Naive thymus-derived CD8-positive, alpha-beta T cell (primary cell): ENCODE measurements around the gene ZNF493. TPM values are rescaled to one million over a fixed set of nuclear protein-coding genes. Genes with fewer than 3 reads are reported as not detected.
A peak's percentile ranks its signal among the peaks of the same experiment; 100 is the strongest.

Experiments
- ATAC-seq, 2 donors: fragments of 150-1000 bp; cut with Tn5 transposase in 1 of 2; sonication (Bioruptor Pico), chemical (Tn5 transposase) in 1 of 2; 1 replicate in 1 of 2; 2 replicates in 1 of 2; pipeline ENCODE4 v1.10.0; 2021; ENCODE audit warnings: mild to moderate bottlenecking in 2 of 2, moderate library complexity in 2 of 2
- POLR2A ChIA-PET: fragments of 350-600 bp; sonication (Branson Sonifier 250); formaldehyde crosslinking; loops from one replicate; lab custom pipeline; 2021; ENCODE audit warnings: antibody characterized with exemption; lab: Charles Lee
- DNase-seq, 10 donors: peaks; one replicate each; pipeline versions ENCODE4 v3.0.0 to v3.0.0-alpha.2; 2020 to 2022
- H3K27ac Mint-ChIP-seq, 10 donors: one replicate each; pipeline ENCODE4 v1.8.0; 2020 to 2022; ENCODE audit warnings: mild to moderate bottlenecking in 10 of 10, mixed read lengths in 10 of 10, moderate library complexity in 4 of 10, inconsistent platforms in 1 of 10
- H3K27me3 Mint-ChIP-seq, 5 donors: one replicate each; pipeline ENCODE4 v1.8.0; 2021 to 2022; ENCODE audit warnings: mixed read lengths in 5 of 5
- H3K36me3 Mint-ChIP-seq, 3 donors: one replicate each; pipeline ENCODE4 v1.8.0; 2020 to 2022; ENCODE audit warnings: mixed read lengths in 3 of 3, mild to moderate bottlenecking in 2 of 3, inconsistent platforms in 1 of 3
- H3K4me1 Mint-ChIP-seq, 4 donors: one replicate each; pipeline ENCODE4 v1.8.0; 2021 to 2022; ENCODE audit warnings: mixed read lengths in 4 of 4
- H3K4me3 Mint-ChIP-seq, 10 donors: one replicate each; pipeline ENCODE4 v1.8.0; 2020 to 2022; ENCODE audit warnings: mild to moderate bottlenecking in 10 of 10, mixed read lengths in 10 of 10, moderate library complexity in 6 of 10, inconsistent platforms in 1 of 10
- H3K9me3 Mint-ChIP-seq, 9 donors: one replicate each; pipeline ENCODE4 v1.8.0; 2020 to 2022; ENCODE audit warnings: mixed read lengths in 9 of 9, mild to moderate bottlenecking in 3 of 9, inconsistent platforms in 1 of 9, moderate library complexity in 1 of 9
- polyA plus RNA-seq, 3 donors: library from polyadenylated mRNA; unstranded; fragments of 300-500 nt; fragmentation: Illumina TruSeq; gene quantifications; one replicate each; pipeline ENCODE4 v1.2.3, GENCODE V29; 2021
- total RNA-seq, 8 experiments: library from RNA in 2 of 8; stranded (reverse) in 2 of 8; gene quantifications; one replicate each; pipeline ENCODE4 v1.2.3 and lab custom pipeline; 2021 to 2026

The ZNF493 gene
- total RNA-seq: 10 to 100 TPM; 73.3 to 80.4 TPM
- polyA plus RNA-seq: 10 to 100 TPM; 20.4 to 28.1 (median 24.7) TPM
- total RNA-seq (lab: John Stamatoyannopoulos, UW): 24.8 to 72.8 (median 45.5) reads per million in 6 experiments

DNA sequence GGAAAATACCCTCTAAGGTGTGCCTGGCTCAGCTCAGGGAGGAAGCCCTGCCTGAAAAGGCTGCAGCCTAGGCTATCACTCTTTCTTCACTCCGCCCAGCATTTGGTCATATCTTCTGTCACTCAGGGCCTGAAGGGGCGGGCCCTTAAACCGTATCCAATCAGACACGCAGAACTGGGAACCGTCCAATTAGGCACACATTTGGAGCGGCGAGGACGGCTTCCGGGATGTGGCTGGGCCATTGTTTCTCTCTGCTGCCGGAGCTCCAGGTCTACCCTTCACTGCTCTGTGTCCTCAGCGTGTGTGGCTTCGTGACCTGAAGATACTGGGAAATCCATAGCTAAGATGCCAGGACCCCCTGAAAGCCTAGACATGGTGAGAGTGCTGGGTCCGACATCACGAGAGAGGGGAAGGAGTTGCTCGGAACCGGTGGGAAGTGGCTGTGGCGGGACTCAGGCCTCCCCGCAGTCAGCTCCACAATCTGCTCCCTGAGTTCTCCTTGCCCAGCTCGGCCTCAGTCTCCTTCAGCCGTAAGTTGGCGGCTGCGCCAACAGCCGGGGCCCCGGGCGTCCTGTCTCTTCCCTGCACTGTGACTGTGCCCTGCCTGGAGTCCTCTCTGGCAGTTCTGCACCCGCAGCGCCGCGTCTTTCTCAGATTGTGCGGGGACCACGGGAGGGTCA lies at the start of gene ZNF493:
Gene ZNF493 (plus strand): TSS at position 241 of the 680 bp plus-strand sequence. CDS start 105 bp downstream, at position 346.
- H3K27me3 Mint-ChIP-seq: peaks cover 0 to 2% (median 0%) of the 10 kb centered on the region in 5 donors
- peaks cover 8 to 42% (median 38%) of the 10 kb centered on the region in 4 donors for H3K4me1 Mint-ChIP-seq
- peaks cover 5 to 56% (median 15%) of the 10 kb centered on the region in 9 donors for H3K9me3 Mint-ChIP-seq
- H3K4me3 Mint-ChIP-seq: peak within 1 kb of the TSS; percentile 87 to 99 (median 98)
- peak within 1 kb of the TSS; percentile 86 to 97 (median 94) for H3K27ac Mint-ChIP-seq
- DNase-seq: peak; percentile 73 to 96 (median 92)
- POLR2A ChIA-PET: interaction anchor here (0.5 to 2.3 kb wide), 18 partner anchors 12 to 1998 kb away, joined by 3 to 41 read pairs (median 5); partner anchors contain the start of genes ZNF100, ZNF257, ZNF429 and ZNF43
- peak; percentile 99 for ATAC-seq
- H3K36me3 Mint-ChIP-seq: peaks cover 31 to 36% (median 33%) of the 10 kb centered on the region in 3 donors

DNA sequence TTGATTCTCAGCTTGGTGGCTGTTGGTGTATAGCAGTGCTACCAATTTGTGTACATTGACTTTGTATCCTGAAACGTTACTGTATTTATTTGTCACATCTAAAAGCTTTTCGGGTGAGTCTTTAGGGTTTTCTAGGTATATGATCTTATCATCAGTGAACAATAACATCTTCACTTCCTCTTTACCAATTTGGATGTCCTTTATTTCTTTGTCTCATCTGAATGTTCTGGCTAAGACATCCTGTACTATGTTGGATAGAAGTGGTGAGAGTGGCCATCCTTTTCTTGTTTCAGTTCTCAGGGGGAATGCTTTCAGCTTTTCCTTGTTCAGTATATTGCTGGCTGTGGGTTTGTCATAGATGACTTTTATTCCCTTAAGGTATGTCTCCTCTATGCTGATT lies 44.1 kb upstream of the ZNF493 start:
- no peak for DNase-seq
- H3K4me1 Mint-ChIP-seq: peaks cover 2 to 11% (median 4%) of the 10 kb centered on the region in 4 donors
- H3K4me3 Mint-ChIP-seq: no peak overlapping the region
- H3K36me3 Mint-ChIP-seq: peaks cover 0 to 19% (median 14%) of the 10 kb centered on the region in 3 donors
- peaks cover 9 to 30% (median 21%) of the 10 kb centered on the region in 9 donors for H3K9me3 Mint-ChIP-seq
- peak overlapping the region in 2 of 10 donors; percentile 8 to 15 for H3K27ac Mint-ChIP-seq
- ATAC-seq: no peak
- H3K27me3 Mint-ChIP-seq: no peaks in the 10 kb centered on the region
- POLR2A ChIA-PET: interaction anchor here (0.7 kb wide), 1 partner anchor 22 kb away, joined by 8 read pairs; no protein-coding TSS in a partner anchor

DNA sequence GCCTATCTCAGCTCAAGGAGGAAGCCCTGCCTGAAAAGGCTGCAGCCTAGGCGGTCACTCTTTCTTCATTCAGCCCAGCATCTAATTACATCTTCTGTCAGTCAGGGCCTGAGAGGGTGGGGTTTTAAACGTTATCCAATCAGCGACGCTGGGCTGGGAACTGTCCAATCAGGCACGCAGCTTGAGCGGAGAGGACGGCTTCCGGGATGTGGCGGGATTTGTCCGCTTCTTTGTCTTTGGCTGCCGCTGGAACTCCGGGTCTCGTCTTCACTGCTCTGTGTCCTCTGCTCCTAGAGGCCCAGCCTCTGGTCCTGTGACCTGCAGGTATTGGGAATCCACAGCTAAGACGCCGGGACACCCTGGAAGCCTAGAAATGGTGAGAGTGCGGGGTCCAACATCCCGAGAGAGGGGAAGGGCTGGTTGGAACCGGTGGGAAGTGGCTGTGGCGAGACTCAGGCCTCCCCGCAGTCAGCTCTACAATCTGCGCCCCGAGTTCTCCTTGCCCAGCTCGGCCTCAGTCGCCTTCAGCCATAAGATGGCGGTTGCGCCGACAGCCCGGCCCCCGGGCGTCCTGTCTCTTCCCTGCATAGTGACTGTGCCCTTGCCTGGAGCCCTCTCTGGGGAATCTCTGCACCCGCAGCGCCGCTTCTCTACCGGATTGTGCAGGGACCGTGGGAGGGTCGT lies 38.0 kb upstream of the ZNF493 start, which contains the start of gene ZNF738:
Gene ZNF738 (plus strand): TSS at position 233 of the 684 bp plus-strand sequence. CDS start 141 bp downstream, at position 374.
- POLR2A ChIA-PET: interaction anchor here (0.6 to 2.4 kb wide), 7 partner anchors 30 to 477 kb away, joined by 3 to 43 read pairs (median 6); partner anchors contain the start of genes ZNF429, ZNF43, ZNF431 and ZNF493
- ATAC-seq: peak; percentile 95
- no peaks in the 10 kb centered on the region for H3K27me3 Mint-ChIP-seq
- DNase-seq: peak; percentile 64 to 92 (median 78)
- peak within 1 kb of the TSS; percentile 93 to 97 (median 95) for H3K27ac Mint-ChIP-seq
- H3K9me3 Mint-ChIP-seq: peaks cover 0 to 16% (median 0%) of the 10 kb centered on the region in 9 donors
- peaks cover 10 to 21% (median 15%) of the 10 kb centered on the region in 3 donors for H3K36me3 Mint-ChIP-seq
- peaks cover 0 to 22% (median 18%) of the 10 kb centered on the region in 4 donors for H3K4me1 Mint-ChIP-seq
- H3K4me3 Mint-ChIP-seq: peak within 1 kb of the TSS; percentile 96 to 100 (median 99)

DNA sequence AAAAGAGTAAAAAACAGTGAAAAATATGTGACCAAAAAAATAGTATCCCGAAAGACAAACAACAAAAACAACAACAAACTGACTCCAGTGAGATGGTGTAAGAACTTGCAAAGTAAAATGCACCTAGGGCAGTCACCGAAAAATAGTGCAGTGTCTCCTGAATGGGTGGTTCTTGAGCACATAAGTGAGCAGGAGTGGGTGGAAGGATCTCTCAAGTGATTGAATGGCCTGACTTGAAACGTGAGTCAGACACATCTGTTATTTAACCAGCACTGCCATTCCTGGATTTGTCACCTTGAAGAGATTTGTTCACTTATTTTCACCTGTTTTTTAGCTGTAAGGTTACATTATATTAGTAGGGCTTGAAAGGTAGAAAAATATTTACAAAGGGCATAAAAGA lies 34.6 kb upstream of the ZNF493 start:
- Mint-ChIP-seq H3K4me1 (peaks cover 3 to 31% (median 22%) of the 10 kb centered on the region in 4 donors), H3K9me3 (peaks cover 0 to 41% (median 6%) of the 10 kb centered on the region in 9 donors), H3K36me3 (peaks cover 20 to 45% (median 44%) of the 10 kb centered on the region in 3 donors), H3K27ac (no peak overlapping the region), H3K27me3 (no peaks in the 10 kb centered on the region), H3K4me3 (peak overlapping the region in 1 of 10 donors; percentile 4)
- POLR2A ChIA-PET: interaction anchor here (0.6 kb wide), 1 partner anchor 32 kb away, joined by 4 read pairs; no protein-coding TSS in a partner anchor
- DNase-seq: no peak
- no peak for ATAC-seq

DNA sequence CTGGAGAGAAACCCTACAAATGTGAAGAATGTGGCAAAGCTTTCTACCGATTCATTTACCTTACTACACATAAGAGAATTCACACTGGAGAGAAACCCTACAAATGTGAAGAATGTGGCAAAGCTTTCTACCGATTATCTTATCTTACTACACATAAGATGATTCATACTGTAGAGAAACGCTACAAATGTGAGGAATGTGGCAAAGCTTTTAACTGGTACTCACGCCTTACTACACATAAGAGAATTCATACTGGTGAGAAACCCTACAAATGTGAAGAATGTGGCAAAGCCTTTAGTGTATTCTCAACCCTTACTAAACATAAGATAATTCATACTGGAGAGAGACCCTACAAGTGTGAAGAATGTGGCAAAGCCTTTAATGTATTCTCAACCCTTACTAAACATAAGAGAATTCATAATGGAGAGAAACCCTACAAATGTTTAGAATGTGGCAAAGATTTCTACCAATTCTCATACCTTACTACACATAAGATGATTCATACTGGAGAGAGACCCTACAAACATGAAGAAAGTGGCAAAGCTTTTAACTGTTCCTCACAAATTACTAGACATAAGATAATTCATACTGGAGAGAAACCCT lies 12.9 kb upstream of the ZNF493 start:
- POLR2A ChIA-PET: interaction anchor here (1.1 kb wide), 1 partner anchor 13 kb away, joined by 3 read pairs; the partner anchor contains the start of gene ZNF493
- DNase-seq: no peak
- Mint-ChIP-seq H3K27ac (no peak overlapping the region), H3K27me3 (no peaks in the 10 kb centered on the region), H3K36me3 (peaks cover 45 to 69% (median 52%) of the 10 kb centered on the region in 3 donors), H3K4me1 (no peaks in the 10 kb centered on the region), H3K4me3 (no peak overlapping the region), H3K9me3 (peaks cover 8 to 95% (median 54%) of the 10 kb centered on the region in 9 donors)
- no peak for ATAC-seq

DNA sequence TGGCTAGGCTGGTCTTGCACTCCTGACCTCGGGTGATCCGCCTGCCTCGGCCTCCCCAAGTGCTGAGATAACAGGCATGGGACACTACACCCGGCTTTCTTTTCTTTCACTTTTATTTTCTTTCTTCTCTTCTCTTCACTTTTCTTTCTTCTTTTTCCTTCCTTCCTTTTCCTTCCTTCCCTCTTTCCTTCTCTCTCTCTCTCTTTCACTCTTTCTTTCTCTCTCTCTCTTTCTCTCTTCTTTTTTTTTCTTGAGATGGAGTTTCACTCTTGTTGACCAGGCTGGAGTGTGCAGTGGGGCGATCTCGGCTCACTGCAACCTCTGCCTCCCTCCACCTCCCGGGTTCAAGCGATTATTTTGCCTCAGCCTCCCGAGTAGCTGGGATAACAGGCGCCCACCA lies 812 bp upstream of the ZNF493 start:
- Mint-ChIP-seq H3K4me3 (peak overlapping the region in 4 of 10 donors; percentile 14 to 44 (median 21)), H3K9me3 (peaks cover 5 to 59% (median 22%) of the 10 kb centered on the region in 9 donors), H3K27me3 (peaks cover 0 to 2% (median 0%) of the 10 kb centered on the region in 5 donors), H3K27ac (peak overlapping the region in 2 of 10 donors; percentile 60 to 73), H3K4me1 (peaks cover 8 to 42% (median 37%) of the 10 kb centered on the region in 4 donors), H3K36me3 (peaks cover 24 to 38% (median 36%) of the 10 kb centered on the region in 3 donors)
- no peak for DNase-seq
- no peak for ATAC-seq
- POLR2A ChIA-PET: interaction anchor here (0.9 to 2.3 kb wide), 12 partner anchors 37 to 656 kb away, joined by 3 to 41 read pairs (median 6); partner anchors contain the start of genes ZNF100, ZNF257, ZNF429 and ZNF43

DNA sequence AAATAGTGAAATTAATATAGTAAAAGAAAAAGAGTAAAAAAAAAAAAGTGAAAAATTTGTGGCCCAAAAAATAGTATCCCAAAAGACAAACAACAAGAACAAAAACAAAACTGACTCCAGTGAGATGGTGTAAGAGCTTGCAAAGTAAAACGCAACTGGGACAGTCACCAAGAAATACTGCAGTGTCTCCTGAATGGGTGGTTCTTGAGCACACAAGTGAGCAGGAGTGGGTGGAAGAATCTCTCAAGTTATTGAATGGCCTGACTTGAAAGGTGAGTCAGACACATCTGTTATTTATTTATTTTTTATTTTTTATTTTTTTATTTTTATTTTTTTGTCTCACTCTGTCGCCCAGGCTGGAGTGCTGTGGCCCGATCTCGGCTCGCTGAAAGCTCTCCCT lies 1.9 kb downstream of the ZNF493 start:
- DNase-seq: no peak
- H3K27me3 Mint-ChIP-seq: no peaks in the 10 kb centered on the region
- H3K9me3 Mint-ChIP-seq: peaks cover 0 to 59% (median 16%) of the 10 kb centered on the region in 9 donors
- H3K4me3 Mint-ChIP-seq: peak overlapping the region in 8 of 10 donors; percentile 26 to 99 (median 56)
- no peak for ATAC-seq
- peaks cover 8 to 59% (median 53%) of the 10 kb centered on the region in 4 donors for H3K4me1 Mint-ChIP-seq
- peaks cover 35 to 49% (median 44%) of the 10 kb centered on the region in 3 donors for H3K36me3 Mint-ChIP-seq
- POLR2A ChIA-PET: no interaction called here
- H3K27ac Mint-ChIP-seq: peak overlapping the region in 2 of 10 donors; percentile 4 to 43

DNA sequence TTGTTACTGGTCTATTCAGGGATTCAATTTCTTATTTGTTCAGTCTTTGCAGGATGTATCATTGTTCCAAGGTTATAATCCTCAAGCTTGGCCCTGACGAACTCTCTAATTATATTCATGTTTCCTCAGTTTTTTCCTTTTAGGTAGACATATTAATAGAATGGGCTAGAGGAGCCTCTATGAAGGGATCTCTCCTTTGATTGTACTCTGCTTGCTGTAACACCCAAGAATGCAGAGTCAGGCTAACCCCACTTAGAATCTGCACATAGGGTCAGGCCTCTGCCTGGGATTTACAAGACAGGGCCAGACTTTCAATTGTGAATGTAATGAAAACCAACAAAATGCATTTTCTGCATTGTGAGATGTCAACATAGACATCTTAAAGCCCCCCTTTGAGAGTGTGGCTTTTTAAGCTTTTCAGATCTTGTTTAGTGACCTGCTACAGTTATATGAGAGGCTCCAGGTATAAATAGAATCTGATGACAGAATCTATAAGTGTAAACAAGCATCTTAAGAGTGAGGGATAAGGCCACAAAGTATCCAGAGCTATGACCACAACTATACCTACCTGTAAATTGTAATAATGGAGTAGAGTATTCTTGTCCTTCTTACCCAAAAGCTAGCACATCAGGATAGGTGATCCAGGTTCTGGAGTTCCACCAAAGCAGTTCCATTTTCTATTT lies 5.5 kb downstream of the ZNF493 start:
- no peaks in the 10 kb centered on the region for H3K27me3 Mint-ChIP-seq
- DNase-seq (no peak), ATAC-seq (no peak)
- peak overlapping the region in 1 of 10 donors; percentile 6 for H3K27ac Mint-ChIP-seq
- H3K4me3 Mint-ChIP-seq: peak overlapping the region in 1 of 10 donors; percentile 22
- peaks cover 0 to 73% (median 20%) of the 10 kb centered on the region in 9 donors for H3K9me3 Mint-ChIP-seq
- H3K4me1 Mint-ChIP-seq: peaks cover 5 to 51% (median 46%) of the 10 kb centered on the region in 4 donors
- POLR2A ChIA-PET: no interaction called here
- H3K36me3 Mint-ChIP-seq: peaks cover 52 to 75% (median 72%) of the 10 kb centered on the region in 3 donors

DNA sequence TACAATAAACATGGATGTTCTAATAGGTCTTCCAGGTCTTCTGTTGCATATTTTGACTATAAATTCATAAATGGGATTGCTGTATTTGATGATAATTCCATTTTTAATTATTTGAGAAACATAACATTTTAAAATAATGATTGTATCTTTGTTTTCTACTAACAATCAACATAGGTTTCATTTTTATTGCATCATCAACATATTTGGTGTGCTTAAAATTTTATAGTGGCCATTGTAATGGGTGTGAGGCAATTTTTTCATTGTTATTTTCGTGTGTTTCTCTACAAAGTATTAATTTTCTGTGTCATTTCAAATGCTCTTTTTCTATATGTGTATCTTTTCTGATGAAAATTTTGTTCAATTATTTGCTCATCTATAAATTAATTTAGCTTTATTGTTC lies 13.2 kb downstream of the ZNF493 start:
- POLR2A ChIA-PET: interaction anchor here (1.2 kb wide), 1 partner anchor 13 kb away, joined by 4 read pairs; the partner anchor contains the start of gene ZNF493
- Mint-ChIP-seq H3K36me3 (peaks cover 63 to 88% (median 86%) of the 10 kb centered on the region in 3 donors), H3K27ac (no peak overlapping the region), H3K4me1 (no peaks in the 10 kb centered on the region), H3K27me3 (no peaks in the 10 kb centered on the region), H3K9me3 (peaks cover 0 to 89% (median 37%) of the 10 kb centered on the region in 9 donors), H3K4me3 (no peak overlapping the region)
- DNase-seq (no peak), ATAC-seq (no peak)

DNA sequence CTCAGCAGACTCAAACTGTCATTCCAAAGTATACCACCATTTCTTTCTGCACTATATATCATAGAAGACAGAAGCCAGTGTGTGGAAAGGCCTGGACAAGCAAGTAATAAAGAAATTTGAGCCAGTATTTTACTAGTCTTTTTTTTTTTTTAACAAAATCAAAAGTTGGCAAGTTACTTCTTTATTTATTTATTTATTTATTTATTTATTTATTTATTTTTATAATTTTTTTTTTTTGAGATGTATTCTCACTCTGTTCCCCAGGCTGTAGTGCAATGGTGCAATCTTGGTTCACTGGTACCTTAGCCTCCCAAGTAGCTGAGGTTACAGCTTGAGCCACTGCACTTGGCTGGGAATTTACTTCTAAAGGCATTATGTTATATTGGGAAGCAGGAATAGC lies 25.3 kb downstream of the ZNF493 start:
- Mint-ChIP-seq H3K4me3 (no peak overlapping the region), H3K27ac (no peak overlapping the region), H3K9me3 (peaks cover 20 to 100% (median 51%) of the 10 kb centered on the region in 9 donors), H3K27me3 (no peaks in the 10 kb centered on the region), H3K4me1 (peaks cover 0 to 3% (median 0%) of the 10 kb centered on the region in 4 donors), H3K36me3 (peaks cover 50 to 71% (median 70%) of the 10 kb centered on the region in 3 donors)
- no peak for DNase-seq
- ATAC-seq: no peak
- POLR2A ChIA-PET: no interaction called here
